Neural progenitor cell (in vitro differentiated cells): ENCODE results near the gene MORC2. TPM values are rescaled to one million over a fixed set of nuclear protein-coding genes. Genes with fewer than 3 reads are reported as not detected.

Experiments used
- DNase-seq: peaks from one replicate; pipeline ENCODE4 v3.0.0-alpha.2; 2016; ENCODE audit warnings: low spot score
- H2AFZ ChIP-seq: fragments of 200-600 bp; sonication (generic); replicated peaks from 2 replicates; pipeline ENCODE4 v1.6.1; 2016; ENCODE audit warnings: antibody characterized with exemption
- H3F3A ChIP-seq: fragments of 200-600 bp; sonication (generic); 2 replicates; pipeline ENCODE4 v1.6.1; 2016; ENCODE audit warnings: antibody characterized with exemption, low read depth
- H3K27ac ChIP-seq: fragments of 200-600 bp; sonication (generic); 2 replicates; pipeline ENCODE4 v1.5.1; 2016; ENCODE audit warnings: mild to moderate bottlenecking
- H3K27me3 ChIP-seq: fragments of 200-600 bp; sonication (generic); 2 replicates; pipeline ENCODE4 v1.6.1; 2016; ENCODE audit warnings: mild to moderate bottlenecking, moderate library complexity
- H3K36me3 ChIP-seq: fragments of 200-600 bp; sonication (generic); 2 replicates; pipeline ENCODE4 v1.5.1; 2016
- H3K4me1 ChIP-seq: fragments of 200-600 bp; sonication (generic); 2 replicates; pipeline ENCODE4 v1.6.1; 2016; ENCODE audit warnings: mixed run types
- H3K4me2 ChIP-seq: fragments of 200-600 bp; sonication (generic); 2 replicates; pipeline ENCODE4 v1.6.1; 2016
- H3K4me3 ChIP-seq: fragments of 200-600 bp; sonication (generic); 2 replicates; pipeline ENCODE4 v1.5.1; 2016
- H3K79me2 ChIP-seq: fragments of 200-600 bp; sonication (generic); 2 replicates; pipeline ENCODE4 v1.6.1; 2016; ENCODE audit warnings: low read depth
- H3K9ac ChIP-seq: fragments of 200-600 bp; sonication (generic); 2 replicates; pipeline ENCODE4 v1.6.1; 2016
- H3K9me3 ChIP-seq: fragments of 200-600 bp; sonication (generic); 2 replicates; pipeline ENCODE4 v1.5.1; 2016; ENCODE audit warnings: low read depth
- H4K20me1 ChIP-seq: fragments of 200-600 bp; sonication (generic); 2 replicates; pipeline ENCODE4 v1.6.1; 2016; ENCODE audit warnings: low read depth
- H3K27ac Mint-ChIP-seq: 3 replicates; pipeline ENCODE4 v1.8.0; 2021; ENCODE audit warnings: mixed read lengths
- H3K27me3 Mint-ChIP-seq: 2 replicates; pipeline ENCODE4 v1.8.0; 2022; ENCODE audit warnings: low read depth, mild to moderate bottlenecking, inconsistent platforms, moderate library complexity, mixed read lengths; ENCODE audit not compliant: insufficient read depth
- H3K36me3 Mint-ChIP-seq: 3 replicates; pipeline ENCODE4 v1.8.0; 2021; ENCODE audit warnings: mixed read lengths
- H3K4me1 Mint-ChIP-seq: 3 replicates; pipeline ENCODE4 v1.8.0; 2021; ENCODE audit warnings: mixed read lengths
- H3K4me3 Mint-ChIP-seq: 3 replicates; pipeline ENCODE4 v1.8.0; 2021; ENCODE audit warnings: mild to moderate bottlenecking, moderate library complexity, mixed read lengths
- H3K9me3 Mint-ChIP-seq: 3 replicates; pipeline ENCODE4 v1.8.0; 2020; ENCODE audit warnings: mixed read lengths
- EZH2 ChIP-seq: fragments of 200-600 bp; sonication (generic); IDR thresholded peaks from 2 replicates; pipeline ENCODE4 v1.6.1; 2017; ENCODE audit warnings: antibody characterized with exemption, mild to moderate bottlenecking, moderate library complexity
- EZH2phosphoT487 ChIP-seq: fragments of 200-600 bp; sonication (generic); IDR thresholded peaks from 2 replicates; pipeline ENCODE4 v1.6.1; 2017; ENCODE audit warnings: antibody characterized with exemption
- total RNA-seq: library from RNA; depleted of rRNA; stranded (reverse); fragments of >200 nt; gene quantifications from 2 replicates; pipeline ENCODE4 v1.2.3, GENCODE V29; 2015; ENCODE audit warnings: low replicate concordance
- TF ChIP-seq, protein P1 (sequence below): fragments of 200-600 bp; sonication (generic); IDR thresholded peaks from 2 replicates; pipeline ENCODE4 v1.5.1; 2017; ENCODE audit warnings: antibody characterized with exemption, mild to moderate bottlenecking

MORC2 gene
- total RNA-seq, 1 donor from 2014 or later, result 29.8 TPM

DNA sequence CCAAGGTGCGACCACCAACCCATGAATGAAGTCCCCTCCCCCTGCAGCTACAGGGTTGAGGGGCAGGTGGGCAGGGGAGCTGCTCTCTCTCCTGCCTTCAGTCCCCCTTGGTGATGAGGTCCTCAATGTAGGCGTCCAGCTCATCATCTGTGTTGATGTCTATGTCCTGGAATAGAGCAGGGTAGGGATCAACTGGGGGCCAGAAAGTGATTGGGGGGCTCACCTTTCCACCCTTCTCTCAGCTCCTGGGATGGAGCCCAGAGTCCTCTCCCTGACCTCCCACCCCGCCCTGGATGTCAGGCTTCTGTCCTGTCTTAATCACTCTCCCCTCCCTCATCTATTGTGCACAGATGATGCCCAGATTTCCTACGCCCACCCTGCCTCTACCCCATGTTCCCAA is 41.9 kb downstream of the MORC2 start:
- Histone ChIP-seq H3K27me3 (no peaks in the 10 kb centered on the region), H3K4me3 (no peak overlapping the region), H3K36me3 (peaks cover 4% of the 10 kb centered on the region), H3K9me3 (no peaks in the 10 kb centered on the region), H3K9ac (no peak overlapping the region), H3K79me2 (no peaks in the 10 kb centered on the region), H3K4me1 (peaks cover 3% of the 10 kb centered on the region), H4K20me1 (peaks cover 2% of the 10 kb centered on the region), H3F3A (peaks cover under 1% of the 10 kb centered on the region), H2AFZ (no peak overlapping the region), H3K4me2 (no peak overlapping the region), H3K27ac (no peak overlapping the region)
- H3K9me3 Mint-ChIP-seq, result no peaks in the 10 kb centered on the region
- H3K4me1 Mint-ChIP-seq, result no peaks in the 10 kb centered on the region
- peaks cover 35% of the 10 kb centered on the region for H3K36me3 Mint-ChIP-seq
- no peak for TF ChIP-seq EZH2
- TF ChIP-seq, protein P1, sequence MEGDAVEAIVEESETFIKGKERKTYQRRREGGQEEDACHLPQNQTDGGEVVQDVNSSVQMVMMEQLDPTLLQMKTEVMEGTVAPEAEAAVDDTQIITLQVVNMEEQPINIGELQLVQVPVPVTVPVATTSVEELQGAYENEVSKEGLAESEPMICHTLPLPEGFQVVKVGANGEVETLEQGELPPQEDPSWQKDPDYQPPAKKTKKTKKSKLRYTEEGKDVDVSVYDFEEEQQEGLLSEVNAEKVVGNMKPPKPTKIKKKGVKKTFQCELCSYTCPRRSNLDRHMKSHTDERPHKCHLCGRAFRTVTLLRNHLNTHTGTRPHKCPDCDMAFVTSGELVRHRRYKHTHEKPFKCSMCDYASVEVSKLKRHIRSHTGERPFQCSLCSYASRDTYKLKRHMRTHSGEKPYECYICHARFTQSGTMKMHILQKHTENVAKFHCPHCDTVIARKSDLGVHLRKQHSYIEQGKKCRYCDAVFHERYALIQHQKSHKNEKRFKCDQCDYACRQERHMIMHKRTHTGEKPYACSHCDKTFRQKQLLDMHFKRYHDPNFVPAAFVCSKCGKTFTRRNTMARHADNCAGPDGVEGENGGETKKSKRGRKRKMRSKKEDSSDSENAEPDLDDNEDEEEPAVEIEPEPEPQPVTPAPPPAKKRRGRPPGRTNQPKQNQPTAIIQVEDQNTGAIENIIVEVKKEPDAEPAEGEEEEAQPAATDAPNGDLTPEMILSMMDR, result no peak
- no peak for TF ChIP-seq EZH2phosphoT487
- no peak overlapping the region for H3K27ac Mint-ChIP-seq
- H3K4me3 Mint-ChIP-seq, result no peak overlapping the region
- peaks cover 2% of the 10 kb centered on the region for H3K27me3 Mint-ChIP-seq
- no peak for DNase-seq

DNA sequence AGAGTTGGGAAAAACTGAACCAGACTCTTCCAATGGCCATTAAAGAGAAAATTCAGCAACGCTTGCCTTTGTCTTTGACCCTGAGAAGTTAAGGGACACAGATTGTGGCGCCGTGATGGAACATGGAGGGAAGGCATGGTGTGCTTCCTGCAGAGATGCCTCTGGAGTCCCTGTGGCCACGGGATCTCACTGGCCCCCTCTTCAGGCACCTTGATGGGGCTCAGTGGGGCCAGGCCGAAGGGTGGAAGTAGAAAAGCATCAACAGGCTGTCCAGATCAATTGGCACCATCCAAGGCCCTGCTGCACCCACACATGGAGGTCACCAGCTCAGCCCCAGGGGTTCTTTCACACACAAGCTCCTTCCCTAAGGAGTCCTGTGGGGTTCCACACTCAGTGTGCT is 42.9 kb downstream of the MORC2 start:
- no peaks in the 10 kb centered on the region for H3K9me3 ChIP-seq
- DNase-seq, result no peak
- no peaks in the 10 kb centered on the region for H3K27me3 ChIP-seq
- peaks cover 2% of the 10 kb centered on the region for H3K27me3 Mint-ChIP-seq
- H3K36me3 ChIP-seq, result peaks cover 4% of the 10 kb centered on the region
- TF ChIP-seq EZH2, result no peak
- no peak for TF ChIP-seq EZH2phosphoT487
- TF ChIP-seq, protein P1, result no peak
- H3K36me3 Mint-ChIP-seq, result peaks cover 28% of the 10 kb centered on the region
- peaks cover 4% of the 10 kb centered on the region for H3K4me1 ChIP-seq
- no peak overlapping the region for H3K4me2 ChIP-seq
- peaks cover 9% of the 10 kb centered on the region for H3F3A ChIP-seq
- no peaks in the 10 kb centered on the region for H3K9me3 Mint-ChIP-seq
- H3K4me3 ChIP-seq, result no peak overlapping the region
- H4K20me1 ChIP-seq, result peaks cover 2% of the 10 kb centered on the region
- H3K4me3 Mint-ChIP-seq, result no peak overlapping the region
- no peaks in the 10 kb centered on the region for H3K4me1 Mint-ChIP-seq
- no peak overlapping the region for H3K27ac ChIP-seq
- H3K27ac Mint-ChIP-seq, result no peak overlapping the region
- H2AFZ ChIP-seq, result no peak overlapping the region
- H3K9ac ChIP-seq, result no peak overlapping the region
- H3K79me2 ChIP-seq, result no peaks in the 10 kb centered on the region

DNA sequence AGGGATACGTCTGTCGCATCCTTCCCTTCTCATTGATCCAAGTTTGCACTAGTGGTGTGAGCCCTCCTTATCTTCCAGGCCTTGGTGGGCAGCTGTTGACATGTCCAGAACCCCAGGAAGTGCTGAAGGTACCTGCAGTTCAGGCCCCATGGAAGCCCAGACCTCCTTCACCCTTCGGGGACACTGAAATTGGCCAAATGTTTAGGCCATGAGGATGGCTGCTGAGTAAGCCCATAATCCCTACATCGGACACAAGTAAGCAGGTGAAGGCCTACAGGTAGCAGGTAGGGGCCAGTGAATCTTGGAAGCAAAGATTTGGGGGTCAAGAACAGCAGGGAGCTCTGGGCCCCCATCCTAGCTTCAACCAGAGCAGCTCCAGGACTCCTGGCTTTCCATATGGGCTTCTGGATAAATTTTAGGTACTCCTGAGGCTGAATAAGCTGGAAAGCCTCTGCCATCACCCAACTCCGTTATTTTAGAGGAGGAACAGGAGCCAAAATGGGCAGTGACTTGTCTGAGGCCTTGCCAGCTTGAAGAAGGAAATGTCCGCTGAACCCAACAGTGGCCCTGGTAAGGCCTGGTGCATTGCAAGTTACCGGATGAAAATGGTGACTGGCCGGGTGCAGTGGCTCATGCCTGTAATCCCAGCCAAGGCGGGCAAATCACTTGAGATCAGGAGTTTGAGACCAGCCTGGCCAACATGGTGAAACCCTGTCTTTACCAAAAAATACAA is 45.2 kb downstream of the MORC2 start:
- TF ChIP-seq EZH2phosphoT487 (no peak), EZH2 (no peak)
- TF ChIP-seq, protein P1, result no peak
- Mint-ChIP-seq H3K4me1 (no peaks in the 10 kb centered on the region), H3K36me3 (peaks cover 19% of the 10 kb centered on the region), H3K9me3 (no peaks in the 10 kb centered on the region), H3K4me3 (no peak overlapping the region), H3K27ac (no peak overlapping the region), H3K27me3 (peaks cover 2% of the 10 kb centered on the region)
- H4K20me1 ChIP-seq, result no peaks in the 10 kb centered on the region
- no peaks in the 10 kb centered on the region for H3K79me2 ChIP-seq
- no peak overlapping the region for H2AFZ ChIP-seq
- no peak overlapping the region for H3K4me2 ChIP-seq
- no peak overlapping the region for H3K9ac ChIP-seq
- H3K4me3 ChIP-seq, result no peak overlapping the region
- DNase-seq, result no peak
- no peak overlapping the region for H3K27ac ChIP-seq
- no peaks in the 10 kb centered on the region for H3K27me3 ChIP-seq
- no peaks in the 10 kb centered on the region for H3K9me3 ChIP-seq
- H3F3A ChIP-seq, result peaks cover 9% of the 10 kb centered on the region
- peaks cover 4% of the 10 kb centered on the region for H3K4me1 ChIP-seq
- H3K36me3 ChIP-seq, result no peaks in the 10 kb centered on the region
